GM12878 (cell line): ENCODE results near the gene TRIM38. TPM values are rescaled to one million over a fixed set of nuclear protein-coding genes. Genes with fewer than 3 reads are reported as not detected.
A peak's percentile ranks its signal among the peaks of the same experiment; 100 is the strongest.

ENCODE experiments used
- CHD2 ChIP-seq: IDR thresholded peaks from 2 replicates; pipeline ENCODE4 v1.6.1; 2011; ENCODE audit warnings: low read depth, low read length, improper control_type of control experiment, borderline replicate concordance
- CHD4 ChIP-seq: fragments of 200-600 bp; sonication (generic); IDR thresholded peaks from 2 replicates; pipeline ENCODE4 v1.6.1; 2016; ENCODE audit warnings: mild to moderate bottlenecking
- CREM ChIP-seq: IDR thresholded peaks from 2 replicates; pipeline ENCODE4 v1.6.1; 2014; ENCODE audit warnings: antibody characterized with exemption, low read depth
- EED ChIP-seq: sonication (generic); IDR thresholded peaks from 2 replicates; pipeline ENCODE4 v1.6.1; 2016; ENCODE audit warnings: antibody characterized with exemption, low read depth
- FOXM1 ChIP-seq: IDR thresholded peaks from 2 replicates; pipeline ENCODE4 v1.6.1; 2012; ENCODE audit warnings: low read depth, mild to moderate bottlenecking, inconsistent platforms, low read length, moderate library complexity
- MTA2 ChIP-seq: fragments of 450-650 bp; IDR thresholded peaks from 2 replicates; pipeline ENCODE4 v1.6.1; 2016; ENCODE audit warnings: low read depth, mild to moderate bottlenecking, moderate library complexity
- NRF1 ChIP-seq: conservative IDR thresholded peaks from 2 replicates; pipeline ENCODE4 v1.6.1; 2011; ENCODE audit warnings: mild to moderate bottlenecking, low read depth, low read length, improper control_type of control experiment
- POLR2AphosphoS2 ChIP-seq: IDR thresholded peaks from 2 replicates; pipeline ENCODE4 v1.6.1; 2011; ENCODE audit warnings: low read depth, mild to moderate bottlenecking, low read length, improper control_type of control experiment, moderate library complexity
- RAD21 ChIP-seq: IDR thresholded peaks from 2 replicates; pipeline ENCODE4 v1.6.1; 2011; ENCODE audit warnings: mild to moderate bottlenecking, low read depth, low read length, moderate library complexity; ENCODE audit not compliant: insufficient read depth
- SMAD1 ChIP-seq: fragments of 450-650 bp; IDR thresholded peaks from 2 replicates; pipeline ENCODE4 v1.6.1; 2018; ENCODE audit warnings: mild to moderate bottlenecking, low read depth; ENCODE audit not compliant: partially characterized antibody
- SUPT20H ChIP-seq: IDR thresholded peaks from 2 replicates; pipeline ENCODE4 v1.6.1; 2011; ENCODE audit warnings: low read depth, mild to moderate bottlenecking, low read length, moderate library complexity, borderline replicate concordance; ENCODE audit not compliant: control insufficient read depth
- ZNF384 ChIP-seq: IDR thresholded peaks from 2 replicates; pipeline ENCODE4 v1.6.1; 2012; ENCODE audit warnings: low read depth, mild to moderate bottlenecking, low read length, improper control_type of control experiment, borderline replicate concordance
- ZSCAN29 ChIP-seq: fragments of 450-650 bp; IDR thresholded peaks from 2 replicates; pipeline ENCODE4 v1.6.1; 2017; ENCODE audit warnings: mild to moderate bottlenecking, moderate library complexity
- polyA plus RNA-seq, 11 experiments: library from polyadenylated mRNA; depleted of rRNA in 4 of 11; unstranded in 6 of 11; stranded (reverse) in 5 of 11; fragments of >200 nt; fragmentation: Nextera tagmentation in 4 of 11; fragmentation: Illumina TruSeq in 1 of 11; extraction: Ambion mirVana in 4 of 11; extraction: Trizol in 1 of 11; gene quantifications; 1 replicate in 1 of 11; 2 replicates in 10 of 11; pipeline versions ENCODE4 v1.2.1 to v1.2.3, GENCODE V29; 2011 to 2016; ENCODE audit warnings: inconsistent platforms in 2 of 11, missing spikeins in 2 of 11, low read depth in 1 of 11
- total RNA-seq, 4 experiments: library from RNA; depleted of rRNA in 3 of 4; stranded (reverse); fragments of >200 nt in 3 of 4; fragmentation: Illumina TruSeq in 1 of 4; extraction: Trizol in 1 of 4; gene quantifications; 2 replicates each; pipeline versions ENCODE4 v1.2.1 to v1.2.3, GENCODE V29; 2013 to 2021
- TF ChIP-seq, protein P1 (sequence below): fragments of 450-650 bp; IDR thresholded peaks from 2 replicates; pipeline ENCODE4 v1.6.1; 2016; ENCODE audit warnings: mild to moderate bottlenecking
- TF ChIP-seq, protein P2 (sequence below): fragments of 450-650 bp; IDR thresholded peaks from 2 replicates; pipeline ENCODE4 v1.6.1; 2017; ENCODE audit warnings: mild to moderate bottlenecking, low read depth, inconsistent platforms; ENCODE audit not compliant: poor library complexity, severe bottlenecking
- TF ChIP-seq, protein P3 (sequence below): IDR thresholded peaks from 2 replicates; pipeline ENCODE4 v1.6.1; 2012; ENCODE audit warnings: improper control_type of control experiment, low read depth, low read length; ENCODE audit not compliant: insufficient replicate concordance
- TF ChIP-seq, protein P4 (sequence below): fragments of 450-650 bp; formaldehyde crosslinking; IDR thresholded peaks from 2 replicates; pipeline ENCODE4 v1.5.0; 2022; ENCODE audit warnings: mild to moderate bottlenecking, missing genetic modification characterization

TRIM38 gene
- total and polyA plus RNA-seq, 10 of the 15 experiments (the other 5 are each of a cell fraction or from before 2014, with no cell fraction given): 4.5 to 14.7 (median 11.1) TPM

DNA sequence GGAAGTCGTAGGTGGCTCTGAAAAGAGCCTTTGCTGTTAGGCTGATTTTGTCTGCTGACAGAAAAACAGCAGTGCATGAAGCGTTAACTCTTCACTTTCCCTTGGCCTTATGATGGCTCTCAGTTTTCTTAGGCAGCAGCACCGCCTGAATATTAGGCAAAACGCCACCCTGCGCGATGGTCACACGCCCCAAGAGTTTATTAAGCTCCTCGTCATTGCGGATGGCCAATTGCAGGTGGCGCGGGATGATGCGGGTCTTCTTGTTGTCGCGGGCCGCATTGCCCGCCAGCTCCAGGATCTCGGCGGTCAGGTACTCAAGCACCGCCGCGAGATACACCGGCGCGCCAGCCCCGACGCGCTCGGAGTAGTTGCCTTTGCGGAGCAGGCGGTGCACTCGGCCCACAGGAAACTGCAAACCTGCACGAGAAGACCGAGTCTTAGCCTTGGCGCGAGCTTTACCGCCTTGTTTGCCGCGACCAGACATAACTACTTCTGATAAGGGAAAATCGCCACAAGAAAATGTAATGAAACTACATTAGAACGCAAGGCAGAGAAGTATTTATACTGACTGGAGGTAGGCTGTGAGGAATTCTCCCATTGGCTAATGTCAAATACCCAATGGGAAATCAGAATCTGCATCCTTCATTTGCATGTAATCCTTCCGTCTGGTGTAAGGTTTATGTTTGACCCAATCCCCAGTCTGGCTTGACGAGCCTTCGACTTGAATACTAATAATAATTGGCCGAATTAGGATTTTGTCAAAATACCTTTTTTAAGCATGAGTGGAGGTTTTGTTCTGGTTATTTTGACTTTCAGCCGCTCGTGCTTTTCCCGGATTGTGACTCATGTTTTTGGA is 70.7 kb downstream of the TRIM38 start (continued):
- no peak for TF ChIP-seq CHD4
- TF ChIP-seq, protein P1, sequence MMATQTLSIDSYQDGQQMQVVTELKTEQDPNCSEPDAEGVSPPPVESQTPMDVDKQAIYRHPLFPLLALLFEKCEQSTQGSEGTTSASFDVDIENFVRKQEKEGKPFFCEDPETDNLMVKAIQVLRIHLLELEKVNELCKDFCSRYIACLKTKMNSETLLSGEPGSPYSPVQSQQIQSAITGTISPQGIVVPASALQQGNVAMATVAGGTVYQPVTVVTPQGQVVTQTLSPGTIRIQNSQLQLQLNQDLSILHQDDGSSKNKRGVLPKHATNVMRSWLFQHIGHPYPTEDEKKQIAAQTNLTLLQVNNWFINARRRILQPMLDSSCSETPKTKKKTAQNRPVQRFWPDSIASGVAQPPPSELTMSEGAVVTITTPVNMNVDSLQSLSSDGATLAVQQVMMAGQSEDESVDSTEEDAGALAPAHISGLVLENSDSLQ: no peak
- no peak for TF ChIP-seq RAD21
- no peak for TF ChIP-seq MTA2
- TF ChIP-seq ZNF384: no peak
- 0 out of 2 replicates have a peak, but pooled peaks have one; percentile 7 for TF ChIP-seq EED
- no peak for TF ChIP-seq NRF1
- peak; percentile 65 for TF ChIP-seq FOXM1
- TF ChIP-seq, protein P2, sequence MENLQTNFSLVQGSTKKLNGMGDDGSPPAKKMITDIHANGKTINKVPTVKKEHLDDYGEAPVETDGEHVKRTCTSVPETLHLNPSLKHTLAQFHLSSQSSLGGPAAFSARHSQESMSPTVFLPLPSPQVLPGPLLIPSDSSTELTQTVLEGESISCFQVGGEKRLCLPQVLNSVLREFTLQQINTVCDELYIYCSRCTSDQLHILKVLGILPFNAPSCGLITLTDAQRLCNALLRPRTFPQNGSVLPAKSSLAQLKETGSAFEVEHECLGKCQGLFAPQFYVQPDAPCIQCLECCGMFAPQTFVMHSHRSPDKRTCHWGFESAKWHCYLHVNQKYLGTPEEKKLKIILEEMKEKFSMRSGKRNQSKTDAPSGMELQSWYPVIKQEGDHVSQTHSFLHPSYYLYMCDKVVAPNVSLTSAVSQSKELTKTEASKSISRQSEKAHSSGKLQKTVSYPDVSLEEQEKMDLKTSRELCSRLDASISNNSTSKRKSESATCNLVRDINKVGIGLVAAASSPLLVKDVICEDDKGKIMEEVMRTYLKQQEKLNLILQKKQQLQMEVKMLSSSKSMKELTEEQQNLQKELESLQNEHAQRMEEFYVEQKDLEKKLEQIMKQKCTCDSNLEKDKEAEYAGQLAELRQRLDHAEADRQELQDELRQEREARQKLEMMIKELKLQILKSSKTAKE: no peak
- peak; percentile 93 for TF ChIP-seq SMAD1
- peak; percentile 75; the same call in 1 of the 2 replicates for TF ChIP-seq CHD2
- peak; percentile 94 for TF ChIP-seq POLR2AphosphoS2
- TF ChIP-seq, protein P3, sequence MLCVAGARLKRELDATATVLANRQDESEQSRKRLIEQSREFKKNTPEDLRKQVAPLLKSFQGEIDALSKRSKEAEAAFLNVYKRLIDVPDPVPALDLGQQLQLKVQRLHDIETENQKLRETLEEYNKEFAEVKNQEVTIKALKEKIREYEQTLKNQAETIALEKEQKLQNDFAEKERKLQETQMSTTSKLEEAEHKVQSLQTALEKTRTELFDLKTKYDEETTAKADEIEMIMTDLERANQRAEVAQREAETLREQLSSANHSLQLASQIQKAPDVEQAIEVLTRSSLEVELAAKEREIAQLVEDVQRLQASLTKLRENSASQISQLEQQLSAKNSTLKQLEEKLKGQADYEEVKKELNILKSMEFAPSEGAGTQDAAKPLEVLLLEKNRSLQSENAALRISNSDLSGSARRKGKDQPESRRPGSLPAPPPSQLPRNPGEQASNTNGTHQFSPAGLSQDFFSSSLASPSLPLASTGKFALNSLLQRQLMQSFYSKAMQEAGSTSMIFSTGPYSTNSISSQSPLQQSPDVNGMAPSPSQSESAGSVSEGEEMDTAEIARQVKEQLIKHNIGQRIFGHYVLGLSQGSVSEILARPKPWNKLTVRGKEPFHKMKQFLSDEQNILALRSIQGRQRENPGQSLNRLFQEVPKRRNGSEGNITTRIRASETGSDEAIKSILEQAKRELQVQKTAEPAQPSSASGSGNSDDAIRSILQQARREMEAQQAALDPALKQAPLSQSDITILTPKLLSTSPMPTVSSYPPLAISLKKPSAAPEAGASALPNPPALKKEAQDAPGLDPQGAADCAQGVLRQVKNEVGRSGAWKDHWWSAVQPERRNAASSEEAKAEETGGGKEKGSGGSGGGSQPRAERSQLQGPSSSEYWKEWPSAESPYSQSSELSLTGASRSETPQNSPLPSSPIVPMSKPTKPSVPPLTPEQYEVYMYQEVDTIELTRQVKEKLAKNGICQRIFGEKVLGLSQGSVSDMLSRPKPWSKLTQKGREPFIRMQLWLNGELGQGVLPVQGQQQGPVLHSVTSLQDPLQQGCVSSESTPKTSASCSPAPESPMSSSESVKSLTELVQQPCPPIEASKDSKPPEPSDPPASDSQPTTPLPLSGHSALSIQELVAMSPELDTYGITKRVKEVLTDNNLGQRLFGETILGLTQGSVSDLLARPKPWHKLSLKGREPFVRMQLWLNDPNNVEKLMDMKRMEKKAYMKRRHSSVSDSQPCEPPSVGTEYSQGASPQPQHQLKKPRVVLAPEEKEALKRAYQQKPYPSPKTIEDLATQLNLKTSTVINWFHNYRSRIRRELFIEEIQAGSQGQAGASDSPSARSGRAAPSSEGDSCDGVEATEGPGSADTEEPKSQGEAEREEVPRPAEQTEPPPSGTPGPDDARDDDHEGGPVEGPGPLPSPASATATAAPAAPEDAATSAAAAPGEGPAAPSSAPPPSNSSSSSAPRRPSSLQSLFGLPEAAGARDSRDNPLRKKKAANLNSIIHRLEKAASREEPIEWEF: no peak
- peak; percentile 70; the same call in 1 of the 2 replicates for TF ChIP-seq CREM
- no peak for TF ChIP-seq SUPT20H
- TF ChIP-seq, protein P4, sequence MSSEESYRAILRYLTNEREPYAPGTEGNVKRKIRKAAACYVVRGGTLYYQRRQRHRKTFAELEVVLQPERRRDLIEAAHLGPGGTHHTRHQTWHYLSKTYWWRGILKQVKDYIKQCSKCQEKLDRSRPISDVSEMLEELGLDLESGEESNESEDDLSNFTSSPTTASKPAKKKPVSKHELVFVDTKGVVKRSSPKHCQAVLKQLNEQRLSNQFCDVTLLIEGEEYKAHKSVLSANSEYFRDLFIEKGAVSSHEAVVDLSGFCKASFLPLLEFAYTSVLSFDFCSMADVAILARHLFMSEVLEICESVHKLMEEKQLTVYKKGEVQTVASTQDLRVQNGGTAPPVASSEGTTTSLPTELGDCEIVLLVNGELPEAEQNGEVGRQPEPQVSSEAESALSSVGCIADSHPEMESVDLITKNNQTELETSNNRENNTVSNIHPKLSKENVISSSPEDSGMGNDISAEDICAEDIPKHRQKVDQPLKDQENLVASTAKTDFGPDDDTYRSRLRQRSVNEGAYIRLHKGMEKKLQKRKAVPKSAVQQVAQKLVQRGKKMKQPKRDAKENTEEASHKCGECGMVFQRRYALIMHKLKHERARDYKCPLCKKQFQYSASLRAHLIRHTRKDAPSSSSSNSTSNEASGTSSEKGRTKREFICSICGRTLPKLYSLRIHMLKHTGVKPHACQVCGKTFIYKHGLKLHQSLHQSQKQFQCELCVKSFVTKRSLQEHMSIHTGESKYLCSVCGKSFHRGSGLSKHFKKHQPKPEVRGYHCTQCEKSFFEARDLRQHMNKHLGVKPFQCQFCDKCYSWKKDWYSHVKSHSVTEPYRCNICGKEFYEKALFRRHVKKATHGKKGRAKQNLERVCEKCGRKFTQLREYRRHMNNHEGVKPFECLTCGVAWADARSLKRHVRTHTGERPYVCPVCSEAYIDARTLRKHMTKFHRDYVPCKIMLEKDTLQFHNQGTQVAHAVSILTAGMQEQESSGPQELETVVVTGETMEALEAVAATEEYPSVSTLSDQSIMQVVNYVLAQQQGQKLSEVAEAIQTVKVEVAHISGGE (CRISPR knock-in tag): no peak
- TF ChIP-seq ZSCAN29: no peak
